GM10266 (cell line): ENCODE results near the gene CBR3.
"Not testable (repeated sequence)": the region's sequence is repeated elsewhere in the genome, so short reads cannot be mapped to it uniquely, and the experiment has no call there.

Experiments
- DNase-seq: peaks from one replicate; pipeline ENCODE4 v3.0.0; 2012; ENCODE audit errors: extremely low spot score
- CTCF ChIP-seq: IDR thresholded peaks from 2 replicates; pipeline ENCODE4 v1.5.1; 2012; ENCODE audit warnings: mild to moderate bottlenecking, low read depth; ENCODE audit not compliant: control insufficient read depth, insufficient read depth; ENCODE audit errors: missing control alignments

Gene CBR3

GRCh38 chr21:36097427-36098181 is 37.3 kb upstream of the CBR3 start:
- no peak for DNase-seq
- TF ChIP-seq CTCF, result no peak

- TF ChIP-seq CTCF, result no peak
- DNase-seq, result no peak
Measured at GRCh38 chr21:36098182-36098532, 36.7 kb upstream of the CBR3 start.

- TF ChIP-seq CTCF, result no peak
- DNase-seq, result no peak
Measured at GRCh38 chr21:36099000-36099399, 35.9 kb upstream of the CBR3 start.

GRCh38 chr21:36099695-36100211 is 35.1 kb upstream of the CBR3 start:
- DNase-seq, result not testable (repeated sequence)

- no peak for TF ChIP-seq CTCF
- no peak for DNase-seq
Measured at GRCh38 chr21:36100971-36101641, 33.8 kb upstream of the CBR3 start.

GRCh38 chr21:36103434-36103833 is 31.4 kb upstream of the CBR3 start:
- no peak for DNase-seq
- TF ChIP-seq CTCF, result no peak

- TF ChIP-seq CTCF, result peak; percentile 38
- no peak for DNase-seq
Measured at GRCh38 chr21:36104317-36105300, 30.3 kb upstream of the CBR3 start.
